ENCODE results near the gene KRTAP29-1. TPM values are rescaled to one million over a fixed set of nuclear protein-coding genes. Genes with fewer than 3 reads are reported as not detected.
"Not testable (repeated sequence)": the region's sequence is repeated elsewhere in the genome, so short reads cannot be mapped to it uniquely, and the experiment has no call there.

The KRTAP29-1 gene
- polyA plus RNA-seq, 1 donor (not counting 4 experiments of a cell fraction or from before 2014, with no cell fraction given), result not detected

GRCh38 chr17:41256291-41256685 is 46.4 kb downstream of the KRTAP29-1 start:
- Histone ChIP-seq H3K9me3 (ENCODE audit: control insufficient read depth, low read depth, low read length) (no peaks in the 10 kb centered on the region), H3K4me2 (ENCODE audit: control insufficient read depth, extremely low read depth, insufficient read depth, low read depth, low read length) (no peak overlapping the region), H3K27ac (ENCODE audit: control insufficient read depth, insufficient read depth, low read length) (no peak overlapping the region), H3K9ac (ENCODE audit: control insufficient read depth, extremely low read depth, insufficient read depth, low read length) (no peak overlapping the region), H3K9me1 (ENCODE audit: control insufficient read depth, extremely low read depth, insufficient read depth, low read length) (no peaks in the 10 kb centered on the region), H3K36me3 (ENCODE audit: control insufficient read depth in 2 of 2, extremely low read depth in 1 of 2, insufficient read depth in 2 of 2, low read length in 2 of 2) (no peaks in the 10 kb centered on the region), H3K27me3 (ENCODE audit: control insufficient read depth, extremely low read depth, insufficient read depth, low read length) (no peaks in the 10 kb centered on the region), H3K79me2 (ENCODE audit: control insufficient read depth, insufficient read depth, low read length) (no peaks in the 10 kb centered on the region), H2AFZ (ENCODE audit: control insufficient read depth, low read length) (no peak overlapping the region), H3K4me3 (ENCODE audit: control insufficient read depth in 2 of 3, extremely low read depth in 1 of 3, insufficient read depth in 2 of 3, low read depth in 1 of 3, low read length in 3 of 3) (no peak overlapping the region), H4K20me1 (ENCODE audit: control insufficient read depth, extremely low read depth, insufficient read depth, low read length) (no peaks in the 10 kb centered on the region), H3K4me1 (ENCODE audit: control insufficient read depth, extremely low read depth, insufficient read depth, low read length) (no peaks in the 10 kb centered on the region)
- dilution Hi-C loops (cut with MboI; ENCODE audit: extremely low pct_ligation_motif_present, low sequenced_read_pairs), result no loop called here
- DNase-seq (ENCODE audit: low read depth, low spot score) (no peak), FAIRE-seq (no peak)
- TF ChIP-seq EZH2 (IDR thresholded peaks at IDR 0.05; ENCODE audit: low read length) (no peak), CTCF (optimal IDR thresholded peaks at IDR 0.05 in 1 of 3, IDR thresholded peaks at IDR 0.05 in 1 of 3, conservative IDR thresholded peaks at IDR 0.05 in 1 of 3; ENCODE audit: extremely low read depth in 1 of 3, insufficient read depth in 2 of 3, low read length in 3 of 3) (no peak)

- H2AFZ ChIP-seq (ENCODE audit: control insufficient read depth, low read length); FAIRE-seq; H3K79me2 ChIP-seq (ENCODE audit: control insufficient read depth, insufficient read depth, low read length); H3K4me3 ChIP-seq (ENCODE audit: control insufficient read depth in 2 of 3, extremely low read depth in 1 of 3, insufficient read depth in 2 of 3, low read depth in 1 of 3, low read length in 3 of 3); H3K9me1 ChIP-seq (ENCODE audit: control insufficient read depth, extremely low read depth, insufficient read depth, low read length); H3K4me1 ChIP-seq (ENCODE audit: control insufficient read depth, extremely low read depth, insufficient read depth, low read length); H3K4me2 ChIP-seq (ENCODE audit: control insufficient read depth, extremely low read depth, insufficient read depth, low read depth, low read length); H4K20me1 ChIP-seq (ENCODE audit: control insufficient read depth, extremely low read depth, insufficient read depth, low read length); H3K36me3 ChIP-seq (ENCODE audit: control insufficient read depth in 2 of 2, extremely low read depth in 1 of 2, insufficient read depth in 2 of 2, low read length in 2 of 2); dilution Hi-C loops (cut with MboI; ENCODE audit: extremely low pct_ligation_motif_present, low sequenced_read_pairs); DNase-seq (ENCODE audit: low read depth, low spot score); H3K9ac ChIP-seq (ENCODE audit: control insufficient read depth, extremely low read depth, insufficient read depth, low read length); H3K9me3 ChIP-seq (ENCODE audit: control insufficient read depth, low read depth, low read length); H3K27me3 ChIP-seq (ENCODE audit: control insufficient read depth, extremely low read depth, insufficient read depth, low read length); H3K27ac ChIP-seq (ENCODE audit: control insufficient read depth, insufficient read depth, low read length): not testable (repeated sequence)
These were observed 47.0 kb downstream of the KRTAP29-1 start, which contains the start of gene KRTAP9-9 for GRCh38 chr17:41255381-41256290. Gene KRTAP9-9, plus strand, starts transcription at chr17:41255384.
